KMS-11 (cell line): ENCODE data around the gene SHTN1.

Experiments
- H2AFZ ChIP-seq: fragments of 200-600 bp; sonication (generic); 2 replicates; pipeline ENCODE4 v1.6.1; 2016; ENCODE audit warnings: antibody characterized with exemption, mixed run types, low read depth
- H3K27ac ChIP-seq: fragments of 200-600 bp; sonication (generic); 2 replicates; pipeline ENCODE4 v1.6.1; 2016; ENCODE audit warnings: mild to moderate bottlenecking, mixed run types
- H3K27me3 ChIP-seq: fragments of 200-600 bp; sonication (generic); 2 replicates; pipeline ENCODE4 v1.6.1; 2017; ENCODE audit warnings: mild to moderate bottlenecking, low read depth, mixed run types, moderate library complexity; ENCODE audit not compliant: insufficient read depth
- H3K36me3 ChIP-seq: fragments of 200-600 bp; sonication (generic); 2 replicates; pipeline ENCODE4 v1.6.1; 2017; ENCODE audit warnings: mild to moderate bottlenecking, mixed run types; ENCODE audit not compliant: insufficient read depth
- H3K4me1 ChIP-seq: fragments of 200-600 bp; sonication (generic); 2 replicates; pipeline ENCODE4 v1.6.1; 2016; ENCODE audit warnings: mild to moderate bottlenecking, low read depth, mixed run types; ENCODE audit not compliant: poor library complexity, severe bottlenecking
- H3K4me2 ChIP-seq: fragments of 200-600 bp; sonication (generic); 2 replicates; pipeline ENCODE4 v1.7.0; 2016; ENCODE audit warnings: mild to moderate bottlenecking, mixed run types
- H3K4me3 ChIP-seq: fragments of 200-600 bp; sonication (generic); IDR thresholded peaks from 2 replicates; pipeline ENCODE4 v1.6.1; 2017; ENCODE audit warnings: low read depth, low read length, mixed read lengths; ENCODE audit not compliant: insufficient read depth
- H3K79me2 ChIP-seq: fragments of 200-600 bp; sonication (generic); 2 replicates; pipeline ENCODE4 v1.6.1; 2016; ENCODE audit warnings: low read depth, mixed run types; ENCODE audit not compliant: insufficient read depth
- H3K9ac ChIP-seq: fragments of 200-600 bp; sonication (generic); 2 replicates; pipeline ENCODE4 v1.6.1; 2016; ENCODE audit warnings: mild to moderate bottlenecking, mixed run types
- H4K20me1 ChIP-seq: fragments of 200-600 bp; sonication (generic); 2 replicates; pipeline ENCODE4 v1.6.1; 2016; ENCODE audit warnings: mild to moderate bottlenecking, mixed run types; ENCODE audit not compliant: insufficient read depth
- TF ChIP-seq, protein P1 (sequence below): fragments of 200-600 bp; sonication (generic); conservative IDR thresholded peaks from 2 replicates; pipeline ENCODE4 v1.6.1; 2017; ENCODE audit warnings: low read depth, mild to moderate bottlenecking, antibody characterized with exemption, low read length, moderate library complexity, mixed read lengths

The SHTN1 gene

DNA sequence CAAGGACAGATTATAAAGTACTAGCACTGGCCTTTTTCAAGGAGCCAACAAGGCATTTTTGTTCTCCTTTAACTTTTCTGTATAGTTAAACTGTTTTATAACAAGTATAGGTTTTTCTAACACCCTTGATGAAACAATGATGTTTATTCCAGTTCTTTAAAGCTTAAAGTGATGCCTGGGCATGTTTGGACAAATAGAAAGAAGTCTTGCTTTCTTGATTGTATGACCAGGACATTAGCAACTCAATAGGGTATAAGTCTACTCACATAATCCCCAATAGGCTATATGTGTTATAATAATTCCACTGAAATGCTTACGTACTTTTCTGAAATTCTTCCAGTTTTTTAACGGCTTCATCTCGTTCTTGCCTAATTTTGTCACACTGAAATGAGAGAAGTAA is 36.7 kb downstream of the SHTN1 start:
- Histone ChIP-seq H3K27ac (no peak overlapping the region), H3K4me3 (no peak overlapping the region), H3K4me2 (no peak overlapping the region), H3K79me2 (no peaks in the 10 kb centered on the region), H3K27me3 (no peaks in the 10 kb centered on the region), H3K36me3 (no peaks in the 10 kb centered on the region), H4K20me1 (no peaks in the 10 kb centered on the region), H3K9ac (no peak overlapping the region), H2AFZ (no peak overlapping the region), H3K4me1 (no peaks in the 10 kb centered on the region)
- TF ChIP-seq, protein P1, sequence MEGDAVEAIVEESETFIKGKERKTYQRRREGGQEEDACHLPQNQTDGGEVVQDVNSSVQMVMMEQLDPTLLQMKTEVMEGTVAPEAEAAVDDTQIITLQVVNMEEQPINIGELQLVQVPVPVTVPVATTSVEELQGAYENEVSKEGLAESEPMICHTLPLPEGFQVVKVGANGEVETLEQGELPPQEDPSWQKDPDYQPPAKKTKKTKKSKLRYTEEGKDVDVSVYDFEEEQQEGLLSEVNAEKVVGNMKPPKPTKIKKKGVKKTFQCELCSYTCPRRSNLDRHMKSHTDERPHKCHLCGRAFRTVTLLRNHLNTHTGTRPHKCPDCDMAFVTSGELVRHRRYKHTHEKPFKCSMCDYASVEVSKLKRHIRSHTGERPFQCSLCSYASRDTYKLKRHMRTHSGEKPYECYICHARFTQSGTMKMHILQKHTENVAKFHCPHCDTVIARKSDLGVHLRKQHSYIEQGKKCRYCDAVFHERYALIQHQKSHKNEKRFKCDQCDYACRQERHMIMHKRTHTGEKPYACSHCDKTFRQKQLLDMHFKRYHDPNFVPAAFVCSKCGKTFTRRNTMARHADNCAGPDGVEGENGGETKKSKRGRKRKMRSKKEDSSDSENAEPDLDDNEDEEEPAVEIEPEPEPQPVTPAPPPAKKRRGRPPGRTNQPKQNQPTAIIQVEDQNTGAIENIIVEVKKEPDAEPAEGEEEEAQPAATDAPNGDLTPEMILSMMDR = no peak

DNA sequence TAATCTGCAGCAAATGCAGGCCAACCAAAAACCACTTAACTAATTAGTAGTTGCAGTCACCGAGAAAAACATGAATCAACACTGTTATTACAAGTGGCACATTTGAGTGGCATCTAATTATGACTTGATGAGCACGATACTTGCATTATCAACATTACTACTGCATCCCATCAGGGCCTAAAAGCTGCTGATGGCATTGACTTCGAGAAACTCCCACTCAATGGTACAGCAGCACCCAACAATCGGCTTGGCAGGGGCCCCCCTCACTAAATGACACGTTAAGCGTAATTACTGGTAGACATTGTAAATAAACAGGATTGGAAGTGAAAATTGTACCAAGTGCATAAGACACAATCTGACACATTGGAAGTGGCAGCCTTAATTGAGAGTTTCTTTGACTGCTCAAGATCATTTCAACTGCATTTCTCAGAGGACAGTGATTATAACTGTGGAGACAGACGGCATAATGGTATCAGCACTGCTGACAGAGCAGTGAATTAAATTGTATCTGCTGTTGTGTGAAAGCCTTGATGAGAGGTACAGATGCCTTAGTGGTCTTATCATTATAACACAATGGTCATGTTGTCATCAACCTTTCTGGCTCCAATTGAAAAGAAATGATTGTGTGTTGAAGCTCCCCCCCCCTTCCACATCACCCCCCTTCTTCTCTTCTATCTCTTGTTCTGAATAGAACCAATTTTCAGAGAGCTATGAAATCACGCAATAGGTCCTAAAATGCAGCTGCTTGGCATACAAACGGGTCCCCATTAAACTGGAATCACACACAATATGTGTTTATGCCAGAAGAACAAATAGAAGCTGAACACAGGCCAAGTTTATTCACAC is 43.4 kb downstream of the SHTN1 start:
- no peak overlapping the region for H2AFZ ChIP-seq
- no peak overlapping the region for H3K9ac ChIP-seq
- no peak overlapping the region for H3K4me3 ChIP-seq
- H3K79me2 ChIP-seq = no peaks in the 10 kb centered on the region
- H3K36me3 ChIP-seq = no peaks in the 10 kb centered on the region
- no peaks in the 10 kb centered on the region for H3K4me1 ChIP-seq
- H3K27ac ChIP-seq = no peak overlapping the region
- H4K20me1 ChIP-seq = no peaks in the 10 kb centered on the region
- H3K4me2 ChIP-seq = no peak overlapping the region
- TF ChIP-seq, protein P1 = no peak
- no peaks in the 10 kb centered on the region for H3K27me3 ChIP-seq

DNA sequence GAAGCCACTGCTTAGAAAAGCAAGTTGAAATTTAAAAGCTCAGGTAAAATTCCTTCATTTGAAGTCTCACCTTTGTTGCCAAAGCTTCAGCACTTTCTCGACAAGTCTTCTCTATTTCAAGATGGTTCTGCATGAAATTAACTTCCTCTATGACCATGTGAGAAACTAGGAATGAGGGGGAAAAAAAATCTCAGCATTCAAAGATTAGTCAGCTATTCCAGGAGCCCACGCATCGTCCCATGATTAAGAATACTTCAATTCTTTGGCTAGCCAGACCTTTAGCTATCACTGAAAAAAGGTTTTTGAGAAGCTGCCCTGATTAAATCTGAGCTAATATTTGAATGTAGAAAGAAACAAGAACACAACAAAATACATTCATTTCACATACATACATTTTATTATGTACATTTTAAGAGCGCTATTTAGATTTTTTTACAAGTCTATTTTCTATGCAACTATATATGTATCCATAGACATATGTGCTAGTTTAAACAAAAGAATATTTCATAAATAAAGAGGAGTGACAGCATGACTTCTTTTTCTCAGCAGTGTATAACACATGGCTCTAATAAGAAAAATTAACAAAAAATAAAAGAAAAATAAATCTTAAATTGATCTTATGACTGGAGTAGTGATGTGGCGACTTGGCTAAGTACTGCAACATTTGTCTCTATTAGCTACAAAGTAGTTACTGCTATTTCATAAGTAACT is 44.8 kb downstream of the SHTN1 start:
- TF ChIP-seq, protein P1 = no peak

DNA sequence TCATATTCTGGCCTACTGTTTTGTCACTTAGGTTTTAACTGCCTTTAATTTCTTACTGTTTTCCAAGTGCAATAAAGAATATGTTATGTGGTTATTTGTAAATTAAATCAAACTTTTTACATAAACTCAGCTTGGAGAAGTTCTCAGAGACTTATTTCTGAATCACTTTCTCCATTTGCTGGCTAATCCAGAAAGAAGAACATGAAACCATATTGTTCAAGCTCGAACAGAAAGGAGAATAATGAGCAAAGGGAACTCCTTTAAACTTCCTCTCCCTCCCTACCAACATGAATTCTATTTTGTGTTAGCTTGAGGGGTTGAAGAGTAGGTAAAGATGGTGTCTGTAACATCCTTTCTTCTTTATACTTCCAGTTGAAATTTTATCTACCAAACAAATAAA is 52.3 kb downstream of the SHTN1 start:
- TF ChIP-seq, protein P1 = no peak
- Histone ChIP-seq H4K20me1 (no peaks in the 10 kb centered on the region), H3K27ac (no peak overlapping the region), H3K4me1 (no peaks in the 10 kb centered on the region), H3K27me3 (no peaks in the 10 kb centered on the region), H3K79me2 (no peaks in the 10 kb centered on the region), H3K9ac (no peak overlapping the region), H2AFZ (no peak overlapping the region), H3K36me3 (no peaks in the 10 kb centered on the region), H3K4me3 (no peak overlapping the region), H3K4me2 (no peak overlapping the region)

More for the DNA sequence above, 44.8 kb downstream of the SHTN1 start:
- Histone ChIP-seq H3K4me1 (no peaks in the 10 kb centered on the region), H3K4me2 (no peak overlapping the region), H3K79me2 (no peaks in the 10 kb centered on the region), H3K4me3 (no peak overlapping the region), H3K36me3 (no peaks in the 10 kb centered on the region), H3K27me3 (no peaks in the 10 kb centered on the region), H4K20me1 (no peaks in the 10 kb centered on the region), H3K9ac (no peak overlapping the region), H3K27ac (no peak overlapping the region), H2AFZ (no peak overlapping the region)
